Measurements from ENCODE around the gene ASTN2. TPM values are rescaled to one million over a fixed set of nuclear protein-coding genes. Genes with fewer than 3 reads are reported as not detected.

The ASTN2 gene
- total RNA-seq, 2 experiments from 2014 or later, result 1.7 to 4.2 TPM

DNA sequence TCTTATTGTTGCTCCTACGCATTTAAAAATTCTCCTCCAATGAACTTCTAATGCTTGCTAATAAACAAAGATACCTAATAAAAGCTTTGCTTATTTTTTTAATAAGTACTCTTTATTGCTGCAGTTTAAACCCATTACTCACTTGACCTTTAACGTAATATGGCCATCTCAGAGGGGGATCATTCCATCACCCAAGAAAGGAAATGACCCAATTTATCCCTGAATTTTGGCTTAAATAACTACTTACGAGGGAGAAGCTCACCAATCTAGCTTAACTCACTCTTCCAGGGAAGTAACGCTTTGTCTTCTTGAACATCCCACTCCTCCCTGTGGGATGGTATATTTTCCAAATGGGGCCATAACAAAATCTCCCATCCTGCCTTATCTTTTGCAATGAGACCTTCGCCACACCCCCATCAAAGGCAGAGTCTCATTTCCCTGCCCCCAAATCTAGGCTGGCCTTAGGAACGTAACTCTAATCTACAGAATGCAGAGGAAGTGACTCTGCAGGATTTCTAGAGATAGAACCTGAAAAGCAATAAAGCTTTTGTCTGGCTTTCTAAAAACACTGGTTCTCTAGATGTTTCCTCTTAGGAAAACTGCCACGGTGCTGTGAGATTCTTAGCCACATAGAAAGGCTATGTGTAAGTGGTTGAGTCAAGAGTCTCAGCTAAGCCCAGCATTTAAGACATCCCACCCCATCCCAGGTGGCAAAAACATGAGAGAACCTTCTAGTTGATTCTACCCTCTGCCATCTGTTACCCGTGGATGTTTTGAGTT, 310.0 kb downstream of the ASTN2 start:
- Histone ChIP-seq H3K27ac (ENCODE audit: low read depth, low read length, poor library complexity, severe bottlenecking) (no peak overlapping the region), H3K4me1 (ENCODE audit: insufficient read depth, low read length, poor library complexity, severe bottlenecking) (no peaks in the 10 kb centered on the region), H3K79me2 (ENCODE audit: insufficient read depth, low read depth, low read length) (no peaks in the 10 kb centered on the region), H3K36me3 (ENCODE audit: insufficient read depth, low read length) (no peaks in the 10 kb centered on the region), H3K4me3 (ENCODE audit: low read depth, low read length, poor library complexity, severe bottlenecking) (no peak overlapping the region), H3K9me2 (ENCODE audit: insufficient read depth, low read length) (no peaks in the 10 kb centered on the region), H3K4me2 (ENCODE audit: low read length) (no peak overlapping the region), H3K9me3 (ENCODE audit: low read length) (no peaks in the 10 kb centered on the region), H2AFZ (ENCODE audit: low read length) (no peak overlapping the region), H4K20me1 (ENCODE audit: insufficient read depth, low read length) (no peaks in the 10 kb centered on the region)
- POLR2A ChIA-PET, result interaction anchor here (0.6 to 1.0 kb wide), 3 partner anchors 9 to 322 kb away, joined by 3 read pairs; no protein-coding TSS in a partner anchor
- CTCF ChIA-PET (ENCODE audit: unreplicated experiment), result no interaction called here
- DNase-seq (ENCODE audit: low spot score), result no peak
- no TSS peak for BruUV-seq (replicated peaks)
- TF ChIP-seq EZH2phosphoT487 (IDR thresholded peaks at IDR 0.05; ENCODE audit: borderline replicate concordance, low read depth, low read length), result no peak
- TF ChIP-seq, protein P1, sequence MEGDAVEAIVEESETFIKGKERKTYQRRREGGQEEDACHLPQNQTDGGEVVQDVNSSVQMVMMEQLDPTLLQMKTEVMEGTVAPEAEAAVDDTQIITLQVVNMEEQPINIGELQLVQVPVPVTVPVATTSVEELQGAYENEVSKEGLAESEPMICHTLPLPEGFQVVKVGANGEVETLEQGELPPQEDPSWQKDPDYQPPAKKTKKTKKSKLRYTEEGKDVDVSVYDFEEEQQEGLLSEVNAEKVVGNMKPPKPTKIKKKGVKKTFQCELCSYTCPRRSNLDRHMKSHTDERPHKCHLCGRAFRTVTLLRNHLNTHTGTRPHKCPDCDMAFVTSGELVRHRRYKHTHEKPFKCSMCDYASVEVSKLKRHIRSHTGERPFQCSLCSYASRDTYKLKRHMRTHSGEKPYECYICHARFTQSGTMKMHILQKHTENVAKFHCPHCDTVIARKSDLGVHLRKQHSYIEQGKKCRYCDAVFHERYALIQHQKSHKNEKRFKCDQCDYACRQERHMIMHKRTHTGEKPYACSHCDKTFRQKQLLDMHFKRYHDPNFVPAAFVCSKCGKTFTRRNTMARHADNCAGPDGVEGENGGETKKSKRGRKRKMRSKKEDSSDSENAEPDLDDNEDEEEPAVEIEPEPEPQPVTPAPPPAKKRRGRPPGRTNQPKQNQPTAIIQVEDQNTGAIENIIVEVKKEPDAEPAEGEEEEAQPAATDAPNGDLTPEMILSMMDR (conservative IDR thresholded peaks at IDR 0.05; ENCODE audit: low read length), result no peak
- intact Hi-C loops (cut with micrococcal nuclease; ENCODE audit: unreplicated experiment), result no loop called here

DNA sequence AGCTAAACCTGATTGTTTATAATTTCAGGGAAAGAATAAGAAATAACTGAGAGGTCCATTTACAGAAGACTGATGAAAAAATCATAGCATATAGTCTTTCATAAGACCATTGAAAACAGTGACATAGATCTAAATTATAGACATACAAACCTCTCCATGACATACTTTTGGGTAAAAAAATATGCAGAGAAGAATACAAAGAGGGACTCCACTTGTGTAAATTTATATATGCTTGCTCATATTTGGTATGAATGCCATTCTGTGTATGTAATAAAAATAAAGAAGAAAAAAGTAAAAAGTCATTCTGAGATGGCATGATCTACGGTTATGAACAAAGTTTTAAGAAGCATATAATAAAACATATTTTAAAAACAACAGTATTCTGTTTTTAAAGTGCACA, 310.7 kb downstream of the ASTN2 start:
- POLR2A ChIA-PET, result interaction anchor here (0.5 kb wide), 1 partner anchor 312 kb away, joined by 3 read pairs; no protein-coding TSS in a partner anchor
- Histone ChIP-seq H3K4me3 (ENCODE audit: low read depth, low read length, poor library complexity, severe bottlenecking) (no peak overlapping the region), H3K79me2 (ENCODE audit: insufficient read depth, low read depth, low read length) (no peaks in the 10 kb centered on the region), H3K4me2 (ENCODE audit: low read length) (no peak overlapping the region), H3K9me2 (ENCODE audit: insufficient read depth, low read length) (no peaks in the 10 kb centered on the region), H3K36me3 (ENCODE audit: insufficient read depth, low read length) (no peaks in the 10 kb centered on the region), H2AFZ (ENCODE audit: low read length) (no peak overlapping the region), H3K4me1 (ENCODE audit: insufficient read depth, low read length, poor library complexity, severe bottlenecking) (no peaks in the 10 kb centered on the region), H4K20me1 (ENCODE audit: insufficient read depth, low read length) (no peaks in the 10 kb centered on the region), H3K27ac (ENCODE audit: low read depth, low read length, poor library complexity, severe bottlenecking) (no peak overlapping the region), H3K9me3 (ENCODE audit: low read length) (no peaks in the 10 kb centered on the region)
- CTCF ChIA-PET (ENCODE audit: unreplicated experiment), result no interaction called here
- BruUV-seq (replicated peaks), result no TSS peak
- no peak for DNase-seq (ENCODE audit: low spot score)
- TF ChIP-seq, protein P1 (conservative IDR thresholded peaks at IDR 0.05; ENCODE audit: low read length), result no peak
- TF ChIP-seq EZH2phosphoT487 (IDR thresholded peaks at IDR 0.05; ENCODE audit: borderline replicate concordance, low read depth, low read length), result no peak
- intact Hi-C loops (cut with micrococcal nuclease; ENCODE audit: unreplicated experiment), result no loop called here

GRCh38 chr9:117103438-117104110, 311.3 kb downstream of the ASTN2 start:
- H3K27ac ChIP-seq (ENCODE audit: low read depth, low read length, poor library complexity, severe bottlenecking), result no peak overlapping the region
- POLR2A ChIA-PET, result interaction anchor here (0.5 kb wide), 1 partner anchor 311 kb away, joined by 3 read pairs; no protein-coding TSS in a partner anchor
- no peaks in the 10 kb centered on the region for H3K79me2 ChIP-seq (ENCODE audit: insufficient read depth, low read depth, low read length)
- no peak overlapping the region for H2AFZ ChIP-seq (ENCODE audit: low read length)
- no peaks in the 10 kb centered on the region for H3K4me1 ChIP-seq (ENCODE audit: insufficient read depth, low read length, poor library complexity, severe bottlenecking)
- no peak for DNase-seq (ENCODE audit: low spot score)
- H3K36me3 ChIP-seq (ENCODE audit: insufficient read depth, low read length), result no peaks in the 10 kb centered on the region
- H4K20me1 ChIP-seq (ENCODE audit: insufficient read depth, low read length), result no peaks in the 10 kb centered on the region
- no peaks in the 10 kb centered on the region for H3K9me2 ChIP-seq (ENCODE audit: insufficient read depth, low read length)
- BruUV-seq (replicated peaks), result no TSS peak
- H3K4me2 ChIP-seq (ENCODE audit: low read length), result no peak overlapping the region
- intact Hi-C loops (cut with micrococcal nuclease; ENCODE audit: unreplicated experiment), result no loop called here
- no peaks in the 10 kb centered on the region for H3K9me3 ChIP-seq (ENCODE audit: low read length)
- no peak overlapping the region for H3K4me3 ChIP-seq (ENCODE audit: low read depth, low read length, poor library complexity, severe bottlenecking)
- CTCF ChIA-PET (ENCODE audit: unreplicated experiment), result no interaction called here
- TF ChIP-seq, protein P1 (conservative IDR thresholded peaks at IDR 0.05; ENCODE audit: low read length), result no peak
- TF ChIP-seq EZH2phosphoT487 (IDR thresholded peaks at IDR 0.05; ENCODE audit: borderline replicate concordance, low read depth, low read length), result no peak
